H1 (cell line): ENCODE data around the gene C1QL1. TPM values are rescaled to one million over a fixed set of nuclear protein-coding genes. Genes with fewer than 3 reads are reported as not detected.

Experiments
- ASH2L ChIP-seq: fragments of 200-600, 300-600 bp; sonication (generic); IDR thresholded peaks from one replicate; pipeline ENCODE4 v1.7.1; 2017; ENCODE audit warnings: low read length
- BRCA1 ChIP-seq: IDR thresholded peaks from 2 replicates; pipeline ENCODE4 v1.6.1; 2012; ENCODE audit warnings: low read depth, low read length, improper control_type of control experiment
- CHD2 ChIP-seq: IDR thresholded peaks from 2 replicates; pipeline ENCODE4 v1.6.1; 2012; ENCODE audit warnings: low read length, improper control_type of control experiment
- CHD7 ChIP-seq: fragments of 300-600 bp; sonication (generic); IDR thresholded peaks from 2 replicates; pipeline ENCODE4 v1.7.1; 2012; ENCODE audit warnings: low read length, moderate library complexity, mild to moderate bottlenecking, inconsistent platforms; ENCODE audit not compliant: insufficient replicate concordance
- EGR1 ChIP-seq: IDR thresholded peaks from 2 replicates; pipeline ENCODE4 v1.6.1; 2011; ENCODE audit warnings: low read depth, low read length, borderline replicate concordance
- PHF8 ChIP-seq: fragments of 200-600 bp; sonication (generic); conservative IDR thresholded peaks from 2 replicates; pipeline ENCODE4 v1.7.1; 2012; ENCODE audit warnings: low read depth, mild to moderate bottlenecking, inconsistent platforms, low read length, moderate library complexity
- POLR2A ChIP-seq, 2 experiments: IDR thresholded peaks; 1 replicate in 1 of 2; 2 replicates in 1 of 2; pipeline ENCODE4 v1.6.1; 2011; ENCODE audit warnings: low read depth in 2 of 2, low read length in 2 of 2, mild to moderate bottlenecking in 2 of 2; ENCODE audit errors: control extremely low read depth in 1 of 2
- SUZ12 ChIP-seq: fragments of 200-600 bp; sonication (generic); IDR thresholded peaks from 2 replicates; pipeline ENCODE4 v1.6.1; 2012; ENCODE audit warnings: mild to moderate bottlenecking, inconsistent platforms, low read length, moderate library complexity, mixed read lengths
- TBP ChIP-seq: IDR thresholded peaks from 2 replicates; pipeline ENCODE4 v1.6.1; 2011; ENCODE audit warnings: low read depth, low read length, improper control_type of control experiment
- TCF12 ChIP-seq: IDR thresholded peaks from 2 replicates; pipeline ENCODE4 v1.6.1; 2011; ENCODE audit warnings: low read depth, mild to moderate bottlenecking, low read length
- YY1 ChIP-seq: IDR thresholded peaks from 2 replicates; pipeline ENCODE4 v1.6.1; 2011; ENCODE audit warnings: low read depth, mild to moderate bottlenecking, low read length
- polyA plus RNA-seq, 7 experiments: library from polyadenylated mRNA; depleted of rRNA in 3 of 7; stranded (reverse) in 5 of 7; unstranded in 2 of 7; fragments of >200 nt in 5 of 7; fragments of 200-250 nt in 2 of 7; gene quantifications; 1 replicate in 5 of 7; 2 replicates in 1 of 7; 4 replicates in 1 of 7; pipeline versions ENCODE4 v1.2.1 to v1.2.3, GENCODE V29; 2011 to 2013; ENCODE audit warnings: missing spikeins in 2 of 7, mixed read lengths in 2 of 7
- total RNA-seq: library from RNA; stranded (reverse); fragmentation: NEBNext Ultra II Directional; extraction: Animal tissue kit (Norgen Biotek cat#: 25700); gene quantifications from 2 replicates; pipeline ENCODE4 v1.2.1, GENCODE V29; 2021

Gene C1QL1
- total and polyA plus RNA-seq, 2 of the 8 experiments (the other 6 are each of a cell fraction or from before 2014, with no cell fraction given): 7.6 to 10.5 TPM

GRCh38 chr17:44970136-44970741, 2.1 kb upstream of the C1QL1 start (continued):
- TF ChIP-seq CHD7 (no peak), YY1 (peak; percentile 19; the same call in 1 of the 2 replicates), SUZ12 (0 out of 2 replicates have a peak, but pooled peaks have one; percentile 9), PHF8 (0 out of 2 replicates have a peak, but pooled peaks have one; percentile 35), BRCA1 (no peak), EGR1 (no peak), ASH2L (no peak), POLR2A (IDR thresholded peaks at IDR 0.05; ENCODE audit: control extremely low read depth in 1 of 2, low read depth in 2 of 2, low read length in 2 of 2) (no peak), TBP (no peak), TCF12 (no peak), CHD2 (no peak)
